Lower leg skin (tissue), 4 donors: Measurements from ENCODE around the gene CCDC150. TPM values are rescaled to one million over a fixed set of nuclear protein-coding genes. Genes with fewer than 3 reads are reported as not detected.
"Not testable (repeated sequence)": the region's sequence is repeated elsewhere in the genome, so short reads cannot be mapped to it uniquely, and the experiment has no call there.

Experiments used
- DNase-seq, 2 donors: peaks; one replicate each; pipeline ENCODE4 v3.0.0-alpha.2; 2019; ENCODE audit warnings: low spot score in 2 of 2
- H3K4me3 ChIP-seq: fragments of 200-600 bp; sonication (generic); 2 replicates; pipeline ENCODE4 v1.5.1; 2017; ENCODE audit warnings: mild to moderate bottlenecking, low read depth; ENCODE audit not compliant: poor library complexity, severe bottlenecking
- POLR2A ChIP-seq, 2 donors: fragments of 450-650 bp; IDR thresholded peaks; one replicate each; pipeline ENCODE4 v1.6.1; 2016 to 2017; ENCODE audit warnings: antibody characterized with exemption in 2 of 2, mild to moderate bottlenecking in 1 of 2, moderate library complexity in 1 of 2
- WGBS, 2 donors: methylation state at CpG; one replicate each; pipeline ENCODE4 v1.1.5; 2018; 5-methylcytosine and 5-hydroxymethylcytosine counted together
- intact Hi-C: fragments of 100-400 bp; cut with DNase I; formaldehyde crosslinking; loops from one replicate; pipeline ENCODE4 v1.15.0; 2023; ENCODE audit warnings: low total_unique reads
- total RNA-seq, 4 donors: library from RNA; depleted of rRNA; stranded (reverse); fragments of >200 nt; gene quantifications; one replicate each; pipeline ENCODE4 v1.1.0, GENCODE V29; 2016
- TF ChIP-seq, protein P1 (sequence below), 3 donors: fragments of 450-650 bp; IDR thresholded peaks; one replicate each; pipeline ENCODE4 v1.5.1; 2016; ENCODE audit warnings: antibody characterized with exemption in 3 of 3, mild to moderate bottlenecking in 3 of 3, moderate library complexity in 2 of 3

CCDC150 gene
- total RNA-seq, 4 donors from 2014 or later: 0.22 to 3.4 (median 1.3) TPM

DNA sequence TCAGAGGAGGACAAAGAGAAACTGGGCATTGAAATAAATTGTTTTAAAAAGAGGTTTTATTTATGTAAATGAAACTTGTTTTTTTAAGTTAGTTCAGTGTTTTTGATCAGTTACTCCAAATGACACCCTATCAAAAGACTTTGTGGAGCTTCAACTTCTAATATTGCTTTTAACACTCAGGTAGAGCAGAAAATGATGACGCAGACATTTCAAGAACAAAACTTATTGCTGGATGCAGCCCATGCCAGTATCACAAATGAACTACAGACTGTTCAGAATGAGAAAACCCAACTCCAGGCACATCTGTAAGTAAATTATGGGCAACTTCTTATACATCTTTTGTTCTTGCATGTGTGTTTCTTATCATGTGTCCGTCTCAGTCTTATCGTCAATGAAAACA lies 36.4 kb downstream of the CCDC150 start:
- 91% methylated on average over 3 of the region's 3 CpGs for WGBS, 2 donors
- intact Hi-C loops: no loop called here
- no peak overlapping the region for H3K4me3 ChIP-seq
- TF ChIP-seq, protein P1, sequence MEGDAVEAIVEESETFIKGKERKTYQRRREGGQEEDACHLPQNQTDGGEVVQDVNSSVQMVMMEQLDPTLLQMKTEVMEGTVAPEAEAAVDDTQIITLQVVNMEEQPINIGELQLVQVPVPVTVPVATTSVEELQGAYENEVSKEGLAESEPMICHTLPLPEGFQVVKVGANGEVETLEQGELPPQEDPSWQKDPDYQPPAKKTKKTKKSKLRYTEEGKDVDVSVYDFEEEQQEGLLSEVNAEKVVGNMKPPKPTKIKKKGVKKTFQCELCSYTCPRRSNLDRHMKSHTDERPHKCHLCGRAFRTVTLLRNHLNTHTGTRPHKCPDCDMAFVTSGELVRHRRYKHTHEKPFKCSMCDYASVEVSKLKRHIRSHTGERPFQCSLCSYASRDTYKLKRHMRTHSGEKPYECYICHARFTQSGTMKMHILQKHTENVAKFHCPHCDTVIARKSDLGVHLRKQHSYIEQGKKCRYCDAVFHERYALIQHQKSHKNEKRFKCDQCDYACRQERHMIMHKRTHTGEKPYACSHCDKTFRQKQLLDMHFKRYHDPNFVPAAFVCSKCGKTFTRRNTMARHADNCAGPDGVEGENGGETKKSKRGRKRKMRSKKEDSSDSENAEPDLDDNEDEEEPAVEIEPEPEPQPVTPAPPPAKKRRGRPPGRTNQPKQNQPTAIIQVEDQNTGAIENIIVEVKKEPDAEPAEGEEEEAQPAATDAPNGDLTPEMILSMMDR (IDR thresholded peaks at IDR 0.05): no peak
- no peak for TF ChIP-seq POLR2A (IDR thresholded peaks at IDR 0.05)
- DNase-seq: no peak

DNA sequence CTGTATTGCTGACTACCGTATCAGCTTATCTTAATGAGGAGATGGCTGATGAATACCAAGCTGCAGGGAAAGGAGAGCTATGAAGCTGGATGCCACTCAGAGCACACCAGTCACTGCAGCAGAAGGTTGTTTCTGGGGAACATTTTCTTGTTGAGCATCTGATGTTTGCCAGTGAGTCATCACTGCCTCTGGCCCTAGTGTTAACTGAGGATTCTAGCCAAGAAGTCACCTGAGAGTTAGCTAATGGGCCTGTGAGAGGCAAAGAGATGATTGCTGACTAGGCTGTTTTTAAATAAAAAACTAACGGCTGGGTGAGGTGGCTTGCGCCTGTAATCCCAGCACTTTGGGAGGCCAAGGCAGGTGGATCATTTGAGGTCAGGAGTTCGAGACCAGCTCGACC lies 37.9 kb downstream of the CCDC150 start:
- peak in 1 of 2 donors; percentile 27 for DNase-seq
- no peak for TF ChIP-seq POLR2A (IDR thresholded peaks at IDR 0.05)
- TF ChIP-seq, protein P1 (IDR thresholded peaks at IDR 0.05): no peak
- no peak overlapping the region for H3K4me3 ChIP-seq
- intact Hi-C loops: no loop called here
- 71 to 73% methylated on average over 5 of the region's 5 CpGs for WGBS, 2 donors

DNA sequence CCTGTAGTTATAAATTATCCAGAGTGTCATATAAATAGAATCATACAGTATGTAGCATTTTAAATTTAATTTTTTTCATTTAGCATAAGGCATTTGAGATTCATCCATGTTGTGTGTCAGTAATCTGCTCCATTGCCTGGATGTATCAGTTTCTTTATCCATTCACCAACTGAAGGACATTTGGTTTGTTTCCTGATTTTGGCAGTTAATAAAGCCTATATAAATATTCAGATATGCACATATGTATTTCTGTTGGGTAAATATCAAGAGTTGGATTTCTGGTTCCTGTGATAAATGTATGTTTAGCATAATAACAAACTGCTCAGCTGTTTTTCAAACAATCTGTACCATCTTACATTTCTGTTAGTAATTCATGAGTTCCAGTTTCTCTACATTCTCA lies 39.9 kb downstream of the CCDC150 start:
- H3K4me3 ChIP-seq: no peak overlapping the region
- TF ChIP-seq, protein P1 (IDR thresholded peaks at IDR 0.05): no peak
- TF ChIP-seq POLR2A (IDR thresholded peaks at IDR 0.05): no peak
- no peak for DNase-seq
- intact Hi-C loops: no loop called here

DNA sequence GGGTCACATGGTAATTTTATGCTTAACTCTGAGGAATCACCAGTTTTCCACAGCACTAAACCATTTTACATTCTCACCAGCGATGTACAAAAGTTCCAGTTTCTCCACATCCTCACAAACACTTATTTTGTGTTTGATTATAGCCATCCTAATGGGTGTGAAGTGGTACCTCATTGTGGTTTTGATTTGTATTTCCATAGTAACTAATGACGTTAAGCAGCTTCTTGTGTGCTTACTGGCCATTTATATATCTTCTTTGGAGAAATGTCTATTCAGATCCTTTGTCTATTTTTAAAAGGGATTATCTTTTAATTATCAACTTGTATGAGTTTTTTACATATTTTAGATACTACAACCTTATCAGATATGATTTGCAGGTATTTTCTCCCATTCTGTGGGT lies 42.0 kb downstream of the CCDC150 start:
- no peak overlapping the region for H3K4me3 ChIP-seq
- TF ChIP-seq POLR2A (IDR thresholded peaks at IDR 0.05): no peak
- TF ChIP-seq, protein P1 (IDR thresholded peaks at IDR 0.05): no peak
- DNase-seq: no peak
- 92 to 98% methylated on average over 2 of the region's 2 CpGs for WGBS, 2 donors
- intact Hi-C loops: no loop called here

DNA sequence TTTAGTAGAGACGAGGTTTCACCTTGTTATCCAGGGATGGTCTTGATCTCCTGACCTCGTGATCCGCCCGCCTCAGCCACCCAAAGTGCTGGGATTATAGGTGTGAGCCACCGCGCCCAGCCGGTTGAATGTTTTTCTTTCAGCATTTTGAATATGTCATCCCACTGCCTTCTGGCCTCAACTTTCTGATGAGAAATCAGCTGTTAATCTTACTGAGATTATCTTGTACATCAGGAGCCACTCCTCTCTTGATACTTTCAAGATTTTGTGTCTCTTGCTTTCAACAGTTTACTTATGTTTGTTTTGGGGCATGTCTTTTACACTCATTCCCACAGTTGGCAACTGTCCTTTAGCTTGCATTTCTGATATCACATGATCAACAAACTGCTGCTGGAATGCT lies 46.3 kb downstream of the CCDC150 start:
- DNase-seq: no peak
- H3K4me3 ChIP-seq: no peak overlapping the region
- intact Hi-C loops: no loop called here
- TF ChIP-seq POLR2A (IDR thresholded peaks at IDR 0.05): no peak
- TF ChIP-seq, protein P1 (IDR thresholded peaks at IDR 0.05): no peak
- 95 to 96% methylated on average over 7 of the region's 7 CpGs for WGBS, 2 donors

DNA sequence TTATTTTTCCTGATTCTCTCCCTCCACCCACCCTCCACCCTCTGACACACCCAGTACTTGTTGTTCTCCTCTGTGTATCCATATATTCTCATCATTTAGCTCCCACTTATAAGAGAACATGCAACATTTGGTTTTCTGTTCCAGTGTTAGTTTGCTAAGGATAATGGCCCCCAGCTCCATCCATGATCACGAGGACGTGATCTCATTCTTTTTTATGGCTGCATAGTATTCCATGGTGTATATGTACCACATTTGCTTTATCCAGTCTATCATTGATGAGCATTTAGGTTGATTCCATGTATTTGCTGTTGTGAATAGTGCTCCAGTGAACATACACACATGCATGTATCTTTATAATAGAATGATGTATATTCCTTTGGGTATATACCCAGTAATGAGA lies 47.2 kb downstream of the CCDC150 start:
- intact Hi-C loops, H3K4me3 ChIP-seq, DNase-seq: not testable (repeated sequence)
- 97 to 100% methylated on average over 2 of the region's 2 CpGs for WGBS, 2 donors
